K562 (cell line): Measurements from ENCODE around the gene AUNIP. TPM values are rescaled to one million over a fixed set of nuclear protein-coding genes. Genes with fewer than 3 reads are reported as not detected.

ENCODE experiments used
- BHLHE40 ChIP-seq: IDR thresholded peaks from 2 replicates; pipeline ENCODE4 v1.6.1; 2011; ENCODE audit warnings: low read length, improper control_type of control experiment
- BRCA1 ChIP-seq, 2 experiments: fragments of 450-650 bp in 1 of 2; sonication (generic) in 1 of 2; formaldehyde crosslinking in 1 of 2; IDR thresholded peaks; 2 replicates each; pipeline versions ENCODE4 v1.5.0 to v1.6.1; 2017 to 2020; ENCODE audit warnings: mild to moderate bottlenecking in 1 of 2, missing genetic modification reagents in 1 of 2
- CBX8 ChIP-seq: fragments of 200-600 bp; sonication (generic); IDR thresholded peaks from 2 replicates; pipeline ENCODE4 v1.6.1; 2012; ENCODE audit warnings: borderline replicate concordance, mixed run types, low read depth, mild to moderate bottlenecking, moderate library complexity, mixed read lengths, low read length, control low read depth, inconsistent platforms; ENCODE audit not compliant: poor library complexity, severe bottlenecking; ENCODE audit errors: extremely low read depth
- ETS2 ChIP-seq: IDR thresholded peaks from 2 replicates; pipeline ENCODE4 v1.6.1; 2016; ENCODE audit warnings: borderline replicate concordance, missing genetic modification characterization, mild to moderate bottlenecking, moderate library complexity, missing compliant biosample characterization; ENCODE audit not compliant: poor library complexity, severe bottlenecking
- ETV6 ChIP-seq, 3 experiments: fragments of 150-350 bp in 1 of 3; sonication (generic) in 1 of 3; formaldehyde crosslinking in 1 of 3; IDR thresholded peaks; 2 replicates each; pipeline versions ENCODE4 v1.6.1 to v1.8.0; 2014 to 2022; ENCODE audit warnings: borderline replicate concordance in 2 of 3, low read depth in 2 of 3, antibody characterized with exemption in 1 of 3, low read length in 1 of 3, mild to moderate bottlenecking in 1 of 3, missing genetic modification reagents in 1 of 3
- KDM4B ChIP-seq, 2 experiments: fragments of 450-650 bp in 1 of 2; sonication (generic) in 1 of 2; IDR thresholded peaks; 2 replicates each; pipeline ENCODE4 v1.6.1; 2016 to 2017; ENCODE audit warnings: borderline replicate concordance in 2 of 2, antibody characterized with exemption in 1 of 2, low read depth in 1 of 2, mild to moderate bottlenecking in 1 of 2
- KLF6 ChIP-seq: fragments of 250-450 bp; sonication (Bioruptor Pico); IDR thresholded peaks from 2 replicates; pipeline ENCODE4 v1.4.0; 2020; ENCODE audit warnings: mild to moderate bottlenecking, moderate library complexity, borderline replicate concordance
- NFE2 ChIP-seq: IDR thresholded peaks from 2 replicates; pipeline ENCODE4 v1.6.1; 2014; ENCODE audit warnings: antibody characterized with exemption, low read depth
- NFE2L1 ChIP-seq: fragments of 450-650 bp; IDR thresholded peaks from 2 replicates; pipeline ENCODE4 v1.6.1; 2016; ENCODE audit warnings: missing genetic modification characterization, low read depth, mild to moderate bottlenecking, missing compliant biosample characterization, moderate library complexity, borderline replicate concordance
- NRF1 ChIP-seq, 2 experiments: fragments of 450-650 bp; IDR thresholded peaks in 1 of 2; conservative IDR thresholded peaks in 1 of 2; 2 replicates each; pipeline ENCODE4 v1.6.1; 2014; ENCODE audit warnings: mild to moderate bottlenecking in 2 of 2
- PML ChIP-seq: IDR thresholded peaks from 2 replicates; pipeline ENCODE4 v1.6.1; 2012; ENCODE audit warnings: low read length, inconsistent platforms
- RBM39 ChIP-seq: fragments of 200-400 bp; formaldehyde crosslinking; optimal IDR thresholded peaks from 2 replicates; pipeline ENCODE3; 2018; ENCODE audit warnings: low read depth, low read length
- SP2 ChIP-seq: IDR thresholded peaks from 2 replicates; pipeline ENCODE4 v1.6.1; 2011; ENCODE audit warnings: mild to moderate bottlenecking, low read depth, low read length, moderate library complexity; ENCODE audit not compliant: poor library complexity, severe bottlenecking; ENCODE audit errors: extremely low read depth
- TBL1XR1 ChIP-seq, 2 experiments: IDR thresholded peaks; 2 replicates each; pipeline ENCODE4 v1.6.1; 2012; ENCODE audit warnings: improper control_type of control experiment in 2 of 2, low read length in 2 of 2, mild to moderate bottlenecking in 1 of 2
- TCF7L2 ChIP-seq: fragments of 150-350 bp; IDR thresholded peaks from 2 replicates; pipeline ENCODE4 v1.6.1; 2016; ENCODE audit warnings: low read depth, mild to moderate bottlenecking, low read length, moderate library complexity
- TSC22D4 ChIP-seq: fragments of 450-650 bp; IDR thresholded peaks from 2 replicates; pipeline ENCODE4 v1.6.1; 2016; ENCODE audit warnings: missing genetic modification characterization, missing biosample characterization, control low read depth
- U2AF2 ChIP-seq: fragments of 200-400 bp; formaldehyde crosslinking; optimal IDR thresholded peaks from 2 replicates; pipeline ENCODE3; 2017; ENCODE audit warnings: low read depth, mild to moderate bottlenecking, low read length
- YY1 ChIP-seq, 3 experiments: IDR thresholded peaks; 2 replicates each; pipeline ENCODE4 v1.6.1; 2011; ENCODE audit warnings: low read length in 2 of 3, mild to moderate bottlenecking in 2 of 3, moderate library complexity in 2 of 3, borderline replicate concordance in 1 of 3, control low read depth in 1 of 3, low read depth in 1 of 3; ENCODE audit not compliant: insufficient read depth in 3 of 3, insufficient replicate concordance in 2 of 3, control insufficient read depth in 1 of 3, insufficient read length in 1 of 3; ENCODE audit errors: extremely low read depth in 1 of 3
- ZNF124 ChIP-seq: sonication (generic); formaldehyde crosslinking; IDR thresholded peaks from 2 replicates; pipeline ENCODE4 v1.8.1; 2022; ENCODE audit warnings: missing genetic modification reagents
- ZNF324 ChIP-seq: fragments of 250-450 bp; sonication (Bioruptor Pico); IDR thresholded peaks from 2 replicates; pipeline ENCODE4 v1.4.0; 2020; ENCODE audit warnings: mild to moderate bottlenecking
- polyA plus RNA-seq, 8 experiments: library from polyadenylated mRNA; depleted of rRNA in 4 of 8; stranded (reverse) in 5 of 8; unstranded in 3 of 8; fragments of >200 nt; fragmentation: Nextera tagmentation in 2 of 8; fragmentation: Illumina TruSeq in 1 of 8; extraction: Ambion mirVana in 2 of 8; extraction: Trizol in 1 of 8; gene quantifications; 2 replicates each; pipeline versions ENCODE4 v1.2.1 to v1.2.3, GENCODE V29; 2011 to 2014; ENCODE audit warnings: inconsistent platforms in 1 of 8, missing spikeins in 1 of 8
- total RNA-seq, 7 experiments: library from RNA; depleted of rRNA in 6 of 7; stranded (reverse); fragments of >200 nt in 6 of 7; fragmentation: Illumina TruSeq in 2 of 7; extraction: Trizol in 2 of 7; gene quantifications; 2 replicates each; pipeline versions ENCODE4 v1.2.1 to v1.2.3, GENCODE V29; 2011 to 2021; ENCODE audit warnings: low replicate concordance in 1 of 7
- TF ChIP-seq, protein P1 (sequence below), 2 experiments: fragments of 450-650 bp in 1 of 2; sonication (generic) in 1 of 2; formaldehyde crosslinking; conservative IDR thresholded peaks; 2 replicates each; pipeline versions ENCODE4 v1.4.0 to v1.8.1; 2020 to 2022; ENCODE audit warnings: mild to moderate bottlenecking in 1 of 2, missing genetic modification reagents in 1 of 2
- TF ChIP-seq, protein P2 (sequence below): sonication (generic); formaldehyde crosslinking; IDR thresholded peaks from 2 replicates; pipeline ENCODE4 v1.8.1; 2022; ENCODE audit warnings: missing genetic modification reagents

AUNIP gene
- total and polyA plus RNA-seq, 9 of the 15 experiments (the other 6 are each of a cell fraction or from before 2014, with no cell fraction given) = 12.1 to 53.8 (median 47.1) TPM

DNA sequence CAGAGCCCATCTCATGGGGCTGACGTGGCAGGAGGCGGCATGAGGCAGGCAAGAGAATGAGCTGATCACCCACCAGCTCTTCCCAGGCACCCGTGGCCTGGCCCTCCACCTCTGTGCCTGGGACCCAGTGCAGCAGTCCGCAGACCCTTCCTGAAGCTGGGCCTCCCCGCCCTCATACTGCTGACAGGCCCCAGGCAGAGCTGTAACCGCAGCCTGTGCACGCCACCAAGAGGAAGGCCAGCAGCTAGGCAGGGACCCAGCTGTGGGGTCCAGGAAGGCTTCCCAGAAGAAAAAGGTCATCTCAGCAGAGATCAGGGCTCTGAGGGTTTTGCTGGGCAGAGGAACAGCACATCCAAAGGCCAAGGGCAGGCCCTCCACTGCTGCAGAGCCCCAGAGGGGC, 49.3 kb downstream of the AUNIP start (continued):
- no peak for TF ChIP-seq ZNF324 (CRISPR knock-in tag)
- no peak for TF ChIP-seq NRF1 (conservative IDR thresholded peaks at IDR 0.05 in 1 of 2, IDR thresholded peaks at IDR 0.05 in 1 of 2)
- TF ChIP-seq KDM4B (IDR thresholded peaks at IDR 0.05; ENCODE audit: borderline replicate concordance in 2 of 2, low read depth in 1 of 2) = no peak
- TF ChIP-seq TCF7L2 = no peak
- no peak for TF ChIP-seq SP2
- TF ChIP-seq KLF6 = no peak
- TF ChIP-seq U2AF2 = no peak
- TF ChIP-seq, protein P1, sequence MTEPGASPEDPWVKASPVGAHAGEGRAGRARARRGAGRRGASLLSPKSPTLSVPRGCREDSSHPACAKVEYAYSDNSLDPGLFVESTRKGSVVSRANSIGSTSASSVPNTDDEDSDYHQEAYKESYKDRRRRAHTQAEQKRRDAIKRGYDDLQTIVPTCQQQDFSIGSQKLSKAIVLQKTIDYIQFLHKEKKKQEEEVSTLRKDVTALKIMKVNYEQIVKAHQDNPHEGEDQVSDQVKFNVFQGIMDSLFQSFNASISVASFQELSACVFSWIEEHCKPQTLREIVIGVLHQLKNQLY (CRISPR knock-in tag; conservative IDR thresholded peaks at IDR 0.05) = no peak
- no peak for TF ChIP-seq NFE2L1 (tag)
- TF ChIP-seq ETS2 (tag) = no peak
- no peak for TF ChIP-seq TSC22D4 (tag)
- TF ChIP-seq, protein P2, sequence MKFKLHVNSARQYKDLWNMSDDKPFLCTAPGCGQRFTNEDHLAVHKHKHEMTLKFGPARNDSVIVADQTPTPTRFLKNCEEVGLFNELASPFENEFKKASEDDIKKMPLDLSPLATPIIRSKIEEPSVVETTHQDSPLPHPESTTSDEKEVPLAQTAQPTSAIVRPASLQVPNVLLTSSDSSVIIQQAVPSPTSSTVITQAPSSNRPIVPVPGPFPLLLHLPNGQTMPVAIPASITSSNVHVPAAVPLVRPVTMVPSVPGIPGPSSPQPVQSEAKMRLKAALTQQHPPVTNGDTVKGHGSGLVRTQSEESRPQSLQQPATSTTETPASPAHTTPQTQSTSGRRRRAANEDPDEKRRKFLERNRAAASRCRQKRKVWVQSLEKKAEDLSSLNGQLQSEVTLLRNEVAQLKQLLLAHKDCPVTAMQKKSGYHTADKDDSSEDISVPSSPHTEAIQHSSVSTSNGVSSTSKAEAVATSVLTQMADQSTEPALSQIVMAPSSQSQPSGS (CRISPR knock-in tag) = no peak
- no peak for TF ChIP-seq ZNF124 (CRISPR knock-in tag)
- TF ChIP-seq BHLHE40 = no peak
- TF ChIP-seq PML = no peak
- no peak for TF ChIP-seq RBM39
- TF ChIP-seq YY1 (IDR thresholded peaks at IDR 0.05; ENCODE audit: borderline replicate concordance in 1 of 3, control insufficient read depth in 1 of 3, extremely low read depth in 1 of 3, insufficient read depth in 3 of 3, insufficient read length in 1 of 3, insufficient replicate concordance in 2 of 3, low read depth in 1 of 3, low read length in 2 of 3) = no peak
- no peak for TF ChIP-seq CBX8
- TF ChIP-seq NFE2 = no peak
- TF ChIP-seq BRCA1 (IDR thresholded peaks at IDR 0.05) = no peak
- no peak for TF ChIP-seq BRCA1 (CRISPR knock-in tag; IDR thresholded peaks at IDR 0.05)
- TF ChIP-seq TBL1XR1 (IDR thresholded peaks at IDR 0.05; ENCODE audit: low read length in 2 of 2) = no peak
- no peak for TF ChIP-seq ETV6 (IDR thresholded peaks at IDR 0.05; ENCODE audit: borderline replicate concordance in 1 of 2, low read depth in 2 of 2, low read length in 1 of 2)
- TF ChIP-seq ETV6 (CRISPR knock-in tag; IDR thresholded peaks at IDR 0.05; ENCODE audit: borderline replicate concordance) = no peak
